AG04450 (cell line): Measurements from ENCODE around the gene ST6GALNAC3. TPM values are rescaled to one million over a fixed set of nuclear protein-coding genes. Genes with fewer than 3 reads are reported as not detected.

Experiments
- CTCF ChIA-PET: fragments of 300-600, 350-600 bp; formaldehyde crosslinking; extraction: SDS; loops from one replicate; lab custom pipeline; 2022; ENCODE audit warnings: antibody characterized with exemption, inconsistent platforms; lab: Charles Lee
- POLR2A ChIA-PET: fragments of 350-600 bp; formaldehyde crosslinking; extraction: SDS; loops from one replicate; lab custom pipeline; 2021; ENCODE audit warnings: antibody characterized with exemption, inconsistent platforms; lab: Yijun Ruan, JAX
- DNase-seq: peaks from one replicate; pipeline ENCODE4 v3.0.0-alpha.2; 2011; ENCODE audit warnings: low read depth, low spot score
- H3K27ac ChIP-seq: one replicate; pipeline ENCODE4 v1.5.1; 2012; ENCODE audit warnings: low read depth, low read length, control low read depth
- H3K27me3 ChIP-seq: one replicate; pipeline ENCODE4 v1.6.0; 2012; ENCODE audit warnings: low read length; ENCODE audit not compliant: control insufficient read depth, insufficient read depth
- H3K4me3 ChIP-seq: 2 replicates; pipeline ENCODE4 v1.5.1; 2011; ENCODE audit warnings: mild to moderate bottlenecking, low read depth, low read length, control low read depth
- H3K9me3 ChIP-seq: 2 replicates; pipeline ENCODE4 v1.5.1; 2012; ENCODE audit warnings: low read length; ENCODE audit not compliant: control insufficient read depth, insufficient read depth
- CTCF ChIP-seq: IDR thresholded peaks from 2 replicates; pipeline ENCODE4 v1.5.1; 2011; ENCODE audit warnings: low read depth, low read length, control low read depth, inconsistent platforms
- polyA plus RNA-seq: library from polyadenylated mRNA; depleted of rRNA; stranded (reverse); fragments of >200 nt; gene quantifications from 2 replicates; pipeline ENCODE4 v1.2.3, GENCODE V29; 2011

Gene ST6GALNAC3
- polyA plus RNA-seq, 1 experiment: 2.1 TPM

- Histone ChIP-seq H3K27me3 (no peaks in the 10 kb centered on the region), H3K27ac (no peak overlapping the region), H3K4me3 (no peak overlapping the region), H3K9me3 (no peaks in the 10 kb centered on the region)
- DNase-seq: no peak
- no peak for TF ChIP-seq CTCF
- ChIA-PET POLR2A (no interaction called here), CTCF (no interaction called here)
Observed at GRCh38 chr1:76033800-76034475, 40.6 kb upstream of the ST6GALNAC3 start.

- Histone ChIP-seq H3K4me3 (no peak overlapping the region), H3K9me3 (no peaks in the 10 kb centered on the region), H3K27me3 (no peaks in the 10 kb centered on the region), H3K27ac (no peak overlapping the region)
- no peak for DNase-seq
- POLR2A ChIA-PET: no interaction called here
- no peak; the same call in 1 of the 2 replicates for TF ChIP-seq CTCF
- CTCF ChIA-PET: interaction anchor here (1.2 to 1.4 kb wide), 2 partner anchors 9 to 119 kb away, joined by 3 to 4 read pairs; no protein-coding TSS in a partner anchor
Observed at GRCh38 chr1:76035053-76035452, 39.5 kb upstream of the ST6GALNAC3 start.

- no peak for DNase-seq
- ChIA-PET POLR2A (no interaction called here), CTCF (no interaction called here)
- Histone ChIP-seq H3K9me3 (no peaks in the 10 kb centered on the region), H3K27ac (no peak overlapping the region), H3K4me3 (no peak overlapping the region), H3K27me3 (no peaks in the 10 kb centered on the region)
- no peak for TF ChIP-seq CTCF
Observed at GRCh38 chr1:76037324-76037723, 37.2 kb upstream of the ST6GALNAC3 start.

- H3K27me3 ChIP-seq: no peaks in the 10 kb centered on the region
- ChIA-PET POLR2A (no interaction called here), CTCF (no interaction called here)
- no peak for DNase-seq
- H3K9me3 ChIP-seq: no peaks in the 10 kb centered on the region
- no peak overlapping the region for H3K27ac ChIP-seq
- no peak overlapping the region for H3K4me3 ChIP-seq
- no peak for TF ChIP-seq CTCF
Observed at GRCh38 chr1:76038287-76039004, 36.1 kb upstream of the ST6GALNAC3 start.

GRCh38 chr1:76046149-76046548 lies 28.4 kb upstream of the ST6GALNAC3 start:
- H3K27me3 ChIP-seq: no peaks in the 10 kb centered on the region
- ChIA-PET CTCF (no interaction called here), POLR2A (no interaction called here)
- no peak for TF ChIP-seq CTCF
- no peak for DNase-seq
- no peaks in the 10 kb centered on the region for H3K9me3 ChIP-seq
- H3K4me3 ChIP-seq: no peak overlapping the region
- no peak overlapping the region for H3K27ac ChIP-seq
